Measurements from ENCODE around the gene RNF31. TPM values are rescaled to one million over a fixed set of nuclear protein-coding genes. Genes with fewer than 3 reads are reported as not detected.

RNF31 gene
- 19.9 to 35.1 TPM (median 34.3 TPM) in 5 replicates for total RNA-seq (2022; extraction: Qiagen RNA extraction)

GRCh38 chr14:24146978-24147760 lies at the start of gene RNF31:
RNF31 (plus strand) TSS chr14:24147498; CDS start chr14:24147699, 201 bp downstream.

GRCh38 chr14:24114532-24115421 lies 32.5 kb upstream of the RNF31 start, which contains the start of the genes DCAF11 and NRL:
DCAF11 (plus strand) TSS chr14:24114777; CDS start chr14:24115595, 818 bp downstream.
NRL (minus strand) TSS chr14:24114949; CDS start chr14:24082848, 32,101 bp downstream.

GRCh38 chr14:24130380-24130716 lies 16.9 kb upstream of the RNF31 start, which contains the start of gene FITM1:
FITM1 (plus strand) TSS chr14:24130659; CDS start chr14:24131564, 905 bp downstream.

GRCh38 chr14:24135834-24136683 lies 11.2 kb upstream of the RNF31 start, which contains the start of gene PSME1:
PSME1 (plus strand) TSS chr14:24136194; CDS start chr14:24136263, 69 bp downstream.

GRCh38 chr14:24141097-24141880 lies 6.0 kb upstream of the RNF31 start, which contains the start of gene EMC9:
EMC9 (minus strand) TSS chr14:24141591; CDS start chr14:24141304, 287 bp downstream.

GRCh38 chr14:24146453-24146977 lies 783 bp upstream of the RNF31 start, which contains the start of gene PSME2:
PSME2 (minus strand) TSS chr14:24146610; CDS start chr14:24146581, 29 bp downstream.

GRCh38 chr14:24160850-24161804 lies 13.8 kb downstream of the RNF31 start, which contains the start of gene IRF9:
IRF9 (plus strand) TSS chr14:24161265; CDS start chr14:24162145, 880 bp downstream.

GRCh38 chr14:24171422-24172260 lies 24.3 kb downstream of the RNF31 start, which contains the start of gene REC8:
REC8 (plus strand) TSS chr14:24172080; CDS start chr14:24172553, 473 bp downstream.

GRCh38 chr14:24188251-24189058 lies 41.2 kb downstream of the RNF31 start, which contains the start of gene IPO4:
IPO4 (minus strand) TSS chr14:24188816; CDS start chr14:24188787, 29 bp downstream.

GRCh38 chr14:24195186-24196070 lies 48.1 kb downstream of the RNF31 start, which contains the start of gene TM9SF1:
TM9SF1 (minus strand) TSS chr14:24195441; CDS start chr14:24195019, 422 bp downstream.

Other genes with a start within 250 kb of the RNF31 start
- 42.8 to 50.0 TPM (median 43.6 TPM) in 5 replicates for gene DHRS4, start 193.7 kb upstream of the RNF31 start, total RNA-seq (2022; extraction: Qiagen RNA extraction)
- 25.5 to 34.0 TPM (median 29.6 TPM) in 5 replicates for gene DHRS4L2, start 158.6 kb upstream of the RNF31 start, total RNA-seq (2022; extraction: Qiagen RNA extraction)
- 0.35 to 0.74 TPM (median 0.53 TPM) in 5 replicates for gene CARMIL3, start 95.5 kb upstream of the RNF31 start, total RNA-seq (2022; extraction: Qiagen RNA extraction)
- not detected in 5 replicates for gene CPNE6, start 75.9 kb upstream of the RNF31 start, total RNA-seq (2022; extraction: Qiagen RNA extraction)
- 15.0 to 21.2 TPM (median 19.3 TPM) in 5 replicates for gene PCK2, start 53.2 kb upstream of the RNF31 start, total RNA-seq (2022; extraction: Qiagen RNA extraction)
- gene DCAF11, start 32.7 kb upstream of the RNF31 start, total RNA-seq (2022; extraction: Qiagen RNA extraction), result 20.8 to 22.4 TPM (median 21.9 TPM) in 5 replicates
- gene NRL, start 32.5 kb upstream of the RNF31 start, total RNA-seq (2022; extraction: Qiagen RNA extraction), result 0.56 to 1.1 TPM (median 0.84 TPM) in 5 replicates
- gene FITM1, start 16.8 kb upstream of the RNF31 start, total RNA-seq (2022; extraction: Qiagen RNA extraction), result 0.13 to 0.19 TPM in 2 of 5 replicates, not detected in the others
- gene PSME1, start 11.3 kb upstream of the RNF31 start, total RNA-seq (2022; extraction: Qiagen RNA extraction), result 159 to 187 TPM (median 162 TPM) in 5 replicates
- 45.7 to 62.3 TPM (median 60.1 TPM) in 5 replicates for gene EMC9, start 5.9 kb upstream of the RNF31 start, total RNA-seq (2022; extraction: Qiagen RNA extraction)
- gene PSME2, start 888 bp upstream of the RNF31 start, total RNA-seq (2022; extraction: Qiagen RNA extraction), result 151 to 185 TPM (median 159 TPM) in 5 replicates
- 16.8 to 21.0 TPM (median 17.7 TPM) in 5 replicates for gene IRF9, start 13.8 kb downstream of the RNF31 start, total RNA-seq (2022; extraction: Qiagen RNA extraction)
- gene REC8, start 24.6 kb downstream of the RNF31 start, total RNA-seq (2022; extraction: Qiagen RNA extraction), result 3.3 to 6.5 TPM (median 5.3 TPM) in 5 replicates
- 72.5 to 89.6 TPM (median 84.6 TPM) in 5 replicates for gene IPO4, start 41.3 kb downstream of the RNF31 start, total RNA-seq (2022; extraction: Qiagen RNA extraction)
- gene TM9SF1, start 47.9 kb downstream of the RNF31 start, total RNA-seq (2022; extraction: Qiagen RNA extraction), result 58.4 to 64.8 TPM (median 63.8 TPM) in 5 replicates
- not detected in 5 replicates for gene TSSK4, start 58.2 kb downstream of the RNF31 start, total RNA-seq (2022; extraction: Qiagen RNA extraction)
- gene CHMP4A, start 66.0 kb downstream of the RNF31 start, total RNA-seq (2022; extraction: Qiagen RNA extraction), result 75.9 to 98.1 TPM (median 81.6 TPM) in 5 replicates
- gene MDP1, start 68.6 kb downstream of the RNF31 start, total RNA-seq (2022; extraction: Qiagen RNA extraction), result 29.1 to 34.2 TPM (median 30.7 TPM) in 5 replicates
- gene NEDD8, start 84.9 kb downstream of the RNF31 start, total RNA-seq (2022; extraction: Qiagen RNA extraction), result 450 to 490 TPM (median 458 TPM) in 5 replicates
- gene GMPR2, start 85.4 kb downstream of the RNF31 start, total RNA-seq (2022; extraction: Qiagen RNA extraction), result 54.1 to 66.3 TPM (median 57.2 TPM) in 5 replicates
- gene TINF2, start 95.1 kb downstream of the RNF31 start, total RNA-seq (2022; extraction: Qiagen RNA extraction), result 34.4 to 39.3 TPM (median 36.4 TPM) in 5 replicates
- 0.89 to 1.9 TPM (median 1.4 TPM) in 5 replicates for gene TGM1, start 115.7 kb downstream of the RNF31 start, total RNA-seq (2022; extraction: Qiagen RNA extraction)
- gene RABGGTA, start 124.1 kb downstream of the RNF31 start, total RNA-seq (2022; extraction: Qiagen RNA extraction), result 15.5 to 19.8 TPM (median 17.5 TPM) in 5 replicates
- 10.4 to 14.5 TPM (median 11.6 TPM) in 5 replicates for gene DHRS1, start 152.3 kb downstream of the RNF31 start, total RNA-seq (2022; extraction: Qiagen RNA extraction)
- 13.5 to 16.8 TPM (median 15.9 TPM) in 5 replicates for gene NOP9, start 152.4 kb downstream of the RNF31 start, total RNA-seq (2022; extraction: Qiagen RNA extraction)
- gene CIDEB, start 160.5 kb downstream of the RNF31 start, total RNA-seq (2022; extraction: Qiagen RNA extraction), result 0.08 to 0.24 TPM (median 0.17 TPM) in 5 replicates
- 2.1 to 5.7 TPM (median 4.5 TPM) in 5 replicates for gene LTB4R2, start 162.6 kb downstream of the RNF31 start, total RNA-seq (2022; extraction: Qiagen RNA extraction)
- 4.4 to 7.8 TPM (median 5.9 TPM) in 5 replicates for gene LTB4R, start 164.0 kb downstream of the RNF31 start, total RNA-seq (2022; extraction: Qiagen RNA extraction)
- gene ADCY4, start 187.6 kb downstream of the RNF31 start, total RNA-seq (2022; extraction: Qiagen RNA extraction), result not detected in 5 replicates
- not detected in 5 replicates for gene RIPK3, start 192.5 kb downstream of the RNF31 start, total RNA-seq (2022; extraction: Qiagen RNA extraction)
- gene NFATC4, start 220.7 kb downstream of the RNF31 start, total RNA-seq (2022; extraction: Qiagen RNA extraction), result 0.16 to 0.42 TPM (median 0.18 TPM) in 5 replicates

All from A549 treated with Mapracorat at 1 μM for 4 hours (cell line).